Activated CD4-positive, alpha-beta T cell treated with anti-CD3 and anti-CD28 coated beads, Interleukin-2, amount 50 U/mL, for 16 hours (primary cell): Measurements from ENCODE around the gene FCGR1A.
"Not testable (repeated sequence)": the region's sequence is repeated elsewhere in the genome, so short reads cannot be mapped to it uniquely, and the experiment has no call there.

Source experiments
- DNase-seq: peaks from one replicate; pipeline ENCODE4 v3.0.0-alpha.2; 2020

FCGR1A gene

GRCh38 chr1:149778313-149778712, 4.2 kb upstream of the FCGR1A start:
- DNase-seq: not testable (repeated sequence)

GRCh38 chr1:149781413-149781984, 995 bp upstream of the FCGR1A start:
- DNase-seq: peak; percentile 51

- DNase-seq: not testable (repeated sequence)
Measured at GRCh38 chr1:149783289-149783688, 795 bp downstream of the FCGR1A start.

GRCh38 chr1:149783868-149784267, 1.4 kb downstream of the FCGR1A start:
- DNase-seq: not testable (repeated sequence)

GRCh38 chr1:149787688-149788451, 5.4 kb downstream of the FCGR1A start:
- peak; percentile 2 for DNase-seq

- DNase-seq: peak; percentile 59
Measured at GRCh38 chr1:149792502-149792901, 10.0 kb downstream of the FCGR1A start.

GRCh38 chr1:149792912-149793515, 10.5 kb downstream of the FCGR1A start:
- peak; percentile 79 for DNase-seq

- DNase-seq: not testable (repeated sequence)
Measured at GRCh38 chr1:149793885-149794284, 11.4 kb downstream of the FCGR1A start.

- DNase-seq: not testable (repeated sequence)
Measured at GRCh38 chr1:149801628-149802027, 19.1 kb downstream of the FCGR1A start.

- not testable (repeated sequence) for DNase-seq
Measured at GRCh38 chr1:149804417-149805080, 22.1 kb downstream of the FCGR1A start.

- DNase-seq: peak; percentile 29
Measured at GRCh38 chr1:149810697-149811405, 28.4 kb downstream of the FCGR1A start.

GRCh38 chr1:149811514-149811889, 29.0 kb downstream of the FCGR1A start:
- peak; percentile 75 for DNase-seq

GRCh38 chr1:149811890-149812829, 29.7 kb downstream of the FCGR1A start:
- peak; percentile 94 for DNase-seq

- peak; percentile 88 for DNase-seq
Measured at GRCh38 chr1:149812893-149813801, 30.7 kb downstream of the FCGR1A start.

GRCh38 chr1:149820387-149820786, 37.9 kb downstream of the FCGR1A start:
- DNase-seq: not testable (repeated sequence)

- not testable (repeated sequence) for DNase-seq
Measured at GRCh38 chr1:149826555-149826954, 44.1 kb downstream of the FCGR1A start.

GRCh38 chr1:149831764-149832315, 49.3 kb downstream of the FCGR1A start:
- not testable (repeated sequence) for DNase-seq

GRCh38 chr1:149832316-149833126, 50.0 kb downstream of the FCGR1A start:
- not testable (repeated sequence) for DNase-seq

- DNase-seq: not testable (repeated sequence)
Measured at GRCh38 chr1:149833144-149833543, 50.6 kb downstream of the FCGR1A start.
